GM19025 (cell line): Measurements from ENCODE around the gene WSB1.

Experiments
- ATAC-seq: cut with Tn5 transposase; IDR thresholded peaks from one replicate; pipeline ENCODE4 v1.9.1; 2021; ENCODE audit warnings: mild to moderate bottlenecking, low read depth, moderate library complexity; ENCODE audit not compliant: unreplicated experiment

The WSB1 gene

DNA sequence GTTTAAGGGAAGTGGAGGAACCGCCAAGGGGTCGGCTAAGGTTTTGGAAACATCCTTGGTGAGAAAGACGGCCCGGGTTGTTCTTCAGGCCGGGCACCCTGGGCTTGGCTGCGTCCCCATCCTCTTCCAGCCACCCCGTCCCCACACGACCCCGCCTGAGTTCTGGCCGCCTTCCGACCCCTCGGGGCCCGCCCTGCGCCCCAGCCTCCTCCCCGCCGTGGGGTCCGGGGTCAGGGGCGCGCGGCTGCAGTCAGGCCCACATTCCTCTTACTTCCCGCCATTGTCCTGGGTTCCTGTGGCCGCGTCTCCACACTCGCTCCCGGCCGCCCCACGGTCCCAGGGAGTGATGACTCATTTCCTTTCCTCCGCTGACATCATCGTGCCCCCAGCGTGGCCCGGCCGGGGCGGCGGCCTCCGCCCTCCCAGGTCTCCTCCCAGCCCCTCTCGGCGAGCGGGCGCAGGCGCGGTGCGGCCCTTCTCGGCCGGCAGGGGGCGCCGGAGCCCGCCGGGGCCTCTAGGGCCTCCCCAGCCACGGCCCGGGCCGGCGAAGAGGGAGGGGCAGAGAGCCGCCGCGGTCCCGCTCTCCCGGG, 59.6 kb downstream of the WSB1 start:
- ATAC-seq, result peak; percentile 72

DNA sequence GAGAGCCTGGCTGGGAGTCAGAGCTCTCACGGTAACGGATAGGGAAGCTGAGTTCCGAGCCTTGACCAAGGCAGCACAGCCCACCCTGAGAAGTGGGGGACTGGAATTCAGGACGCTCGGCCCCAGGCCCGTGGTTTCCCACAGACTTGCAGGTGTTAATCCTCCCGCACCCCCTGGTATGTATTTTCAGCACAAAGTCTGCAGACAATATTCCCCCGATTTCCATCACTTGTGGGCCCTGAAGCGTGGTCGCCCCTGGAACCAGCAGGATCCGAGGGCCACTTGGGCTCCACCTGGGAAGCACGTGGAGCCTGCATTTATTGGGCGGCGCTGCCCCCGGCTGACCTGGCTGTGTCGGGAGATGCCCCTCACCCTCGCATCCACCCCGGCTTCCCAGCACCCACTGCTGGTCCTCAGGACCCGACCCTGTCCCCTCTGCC, 60.2 kb downstream of the WSB1 start:
- ATAC-seq, result no peak

DNA sequence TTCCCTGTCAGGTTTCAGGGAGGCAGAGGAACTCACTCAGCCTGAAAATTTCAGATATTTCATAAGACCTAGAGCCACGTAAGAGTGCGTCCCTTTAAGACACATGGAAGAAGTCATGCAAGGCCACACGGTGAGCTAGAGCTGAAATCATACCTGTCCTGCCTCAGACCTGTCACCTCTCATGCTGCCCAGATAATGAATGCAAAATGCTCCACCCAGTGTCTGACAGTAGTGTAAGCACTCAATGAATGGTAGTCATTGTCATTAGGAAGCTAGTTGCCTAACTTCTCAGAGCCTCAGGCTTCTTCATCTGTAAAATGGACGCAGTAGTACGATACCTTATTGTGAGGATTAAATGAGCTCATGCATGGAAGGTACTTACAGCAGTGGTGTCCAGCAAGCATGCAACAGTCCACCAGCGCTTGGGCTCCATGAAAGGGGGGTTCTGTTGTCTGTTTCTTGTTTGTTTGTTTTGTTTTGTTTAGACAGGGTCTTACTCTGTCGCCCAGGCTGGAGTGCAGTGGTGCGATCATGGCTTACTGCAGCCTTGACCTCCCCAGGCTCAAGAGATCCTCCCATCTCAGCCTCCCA, 60.7 kb downstream of the WSB1 start:
- no peak for ATAC-seq

DNA sequence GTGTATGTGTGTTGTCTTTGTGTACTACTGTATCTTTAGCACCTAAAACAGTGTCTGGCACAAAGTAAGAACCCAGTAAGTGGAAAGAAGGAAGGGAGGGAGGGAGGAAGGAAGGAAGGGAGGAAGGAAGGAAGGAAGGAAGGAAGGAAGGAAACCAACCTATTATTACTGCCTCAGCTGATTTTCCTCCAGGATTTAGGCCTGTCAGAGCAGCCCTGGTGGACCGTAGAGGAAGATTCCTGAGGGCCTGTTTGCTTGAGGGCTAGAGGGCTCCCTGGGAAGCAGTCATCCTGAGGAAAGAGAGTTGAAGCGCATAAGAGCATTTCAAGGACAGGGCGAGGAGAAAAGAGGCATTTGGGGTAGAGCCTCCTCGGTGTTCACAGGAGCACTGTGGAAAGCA, 61.5 kb downstream of the WSB1 start:
- no peak for ATAC-seq

DNA sequence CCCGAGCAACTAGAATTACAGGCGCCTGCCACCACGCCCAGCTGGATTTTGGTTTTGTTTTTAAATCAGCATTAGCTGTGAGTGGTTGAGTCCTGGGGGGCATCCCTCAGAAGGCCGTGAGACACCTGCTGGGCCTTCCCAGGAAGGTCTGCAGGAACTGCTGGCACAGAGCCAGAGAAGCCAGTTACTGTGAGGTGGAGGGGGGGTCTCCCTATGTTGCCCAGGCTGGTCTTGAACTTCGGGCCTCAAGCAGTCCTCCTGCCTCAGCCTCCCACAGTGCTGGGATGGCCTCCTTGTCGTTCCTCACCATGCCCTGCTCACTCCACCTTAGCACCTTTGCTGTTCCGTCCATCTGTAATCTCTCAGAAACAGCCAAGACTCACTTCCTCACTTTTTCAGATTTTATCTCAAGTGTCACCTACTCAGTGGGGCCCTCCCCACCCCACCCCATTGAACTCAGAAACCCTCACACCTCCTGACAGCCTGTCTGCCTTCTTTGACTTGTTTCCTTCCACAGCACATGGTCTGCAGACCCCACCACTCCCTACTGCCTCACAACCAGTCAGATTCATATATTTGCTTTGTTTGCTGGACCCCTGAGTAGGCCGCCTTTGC, 62.3 kb downstream of the WSB1 start:
- no peak for ATAC-seq

DNA sequence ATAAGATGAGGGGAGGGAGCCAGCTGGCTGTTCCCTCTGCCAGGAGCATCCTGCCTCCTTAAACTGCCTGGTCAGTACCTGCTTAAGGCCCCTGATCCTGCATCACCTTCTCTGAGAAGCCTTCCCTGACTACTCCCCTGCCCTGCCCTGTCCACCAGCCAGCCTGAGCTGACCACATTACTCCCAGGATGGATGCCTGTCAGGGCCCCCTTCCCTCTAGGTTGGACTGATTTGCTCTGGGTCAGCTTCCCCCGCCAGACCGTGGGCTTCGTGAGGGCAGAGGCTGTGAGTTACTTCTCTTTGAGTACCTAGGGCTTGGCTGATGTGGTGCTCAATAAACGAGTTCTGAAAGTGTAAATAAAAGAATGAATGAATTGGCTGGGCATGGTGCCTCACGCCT, 63.3 kb downstream of the WSB1 start:
- no peak for ATAC-seq

DNA sequence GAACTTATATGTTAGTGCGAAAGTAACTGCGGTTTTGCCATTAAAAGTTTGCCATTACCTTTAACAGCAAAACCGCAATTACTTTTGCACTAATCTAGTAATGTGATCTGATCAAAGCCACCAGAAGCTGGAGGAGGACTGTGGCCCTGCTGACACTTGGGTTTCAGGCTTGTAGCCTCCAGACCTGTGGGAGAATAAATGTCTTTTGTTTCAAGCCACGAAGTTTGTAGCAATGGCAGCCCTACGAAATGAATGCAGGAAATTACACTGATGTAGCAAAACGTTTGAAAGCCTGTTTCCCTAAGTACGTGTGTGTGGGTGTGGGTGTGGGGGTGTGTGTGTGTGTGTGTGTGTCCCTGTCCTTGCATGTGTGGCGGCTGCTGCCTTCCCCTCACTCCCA, 66.6 kb downstream of the WSB1 start:
- ATAC-seq, result no peak

DNA sequence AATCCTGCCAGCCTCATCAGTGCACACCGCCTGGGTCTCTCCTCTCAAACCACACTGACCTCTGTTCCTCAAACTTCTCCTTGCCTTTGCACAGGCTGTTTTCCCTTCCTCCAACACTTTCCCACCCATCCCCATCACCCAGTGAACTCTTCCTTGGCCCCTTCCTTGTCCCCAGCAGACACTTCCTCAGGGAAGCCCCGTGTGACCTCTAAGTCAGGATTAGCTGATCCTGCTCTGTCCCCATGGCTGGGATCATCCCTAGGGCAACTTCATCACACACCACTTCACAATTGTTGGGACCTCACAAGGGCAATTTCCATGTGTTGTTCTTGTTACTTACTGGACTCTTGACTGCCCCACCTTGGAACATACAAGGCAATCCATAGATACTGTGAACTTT, 67.8 kb downstream of the WSB1 start:
- ATAC-seq, result no peak

DNA sequence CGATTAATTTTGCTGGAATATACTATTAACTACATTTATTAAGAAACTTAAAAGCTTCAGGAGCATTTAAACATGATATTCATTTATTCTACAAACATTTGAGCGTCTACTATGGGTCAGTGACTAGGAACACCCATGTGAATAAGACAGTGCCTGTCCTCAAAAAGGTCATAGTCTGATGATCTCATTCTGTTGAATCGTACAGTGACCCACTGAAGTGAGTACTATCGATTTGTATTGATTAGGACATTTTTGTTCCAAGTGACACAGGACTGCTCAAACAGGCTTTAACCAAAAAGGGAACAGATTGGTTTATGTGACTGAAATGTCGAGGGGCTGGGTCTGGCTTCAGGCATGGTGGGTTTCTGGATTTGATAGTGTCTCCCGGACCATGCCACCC, 68.6 kb downstream of the WSB1 start:
- no peak for ATAC-seq

DNA sequence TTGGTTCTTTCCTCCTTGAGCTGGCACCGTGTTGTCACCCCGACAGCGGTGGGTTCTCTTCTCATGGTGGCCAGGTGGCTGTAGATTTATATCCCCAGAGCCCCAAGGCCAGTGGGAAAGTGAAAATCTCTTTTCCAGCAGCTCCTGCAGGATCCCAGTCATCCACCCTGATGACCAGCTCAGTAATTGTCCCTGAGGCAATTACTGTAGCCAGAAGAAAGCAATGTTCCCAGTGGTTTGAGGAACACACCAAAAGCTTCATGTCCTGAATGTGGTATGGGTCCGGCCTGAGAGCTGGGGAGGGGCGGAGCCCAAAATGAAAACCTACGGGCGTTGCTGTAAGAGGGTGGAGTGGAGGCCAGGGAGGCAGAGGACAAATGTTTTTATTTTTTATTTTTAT, 69.0 kb downstream of the WSB1 start:
- ATAC-seq, result no peak

DNA sequence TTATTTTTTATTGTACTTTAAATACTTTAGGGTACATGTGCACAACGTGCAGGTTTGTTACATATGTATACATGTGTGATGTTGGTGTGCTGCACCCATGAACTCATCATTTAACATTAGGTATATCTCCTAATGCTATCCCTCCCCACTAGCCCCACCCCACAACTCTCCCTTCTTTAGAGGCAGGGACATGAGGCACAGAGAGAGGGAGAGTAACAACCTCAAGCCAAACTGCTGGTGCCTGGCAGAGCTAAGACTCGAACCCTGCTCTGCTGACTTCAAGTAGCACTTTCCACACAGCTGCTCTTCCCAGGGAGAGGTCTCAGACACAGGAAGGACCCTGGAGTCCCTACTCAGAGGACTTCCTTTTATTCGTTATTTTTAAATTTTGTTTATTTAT, 69.4 kb downstream of the WSB1 start:
- no peak for ATAC-seq
